Parathyroid adenoma (tissue), 2 donors: Measurements from ENCODE around the gene NXPH3.

Experiments used
- H2AFZ ChIP-seq: fragments of 300-600 bp; sonication (generic); one replicate; pipeline ENCODE4 v1.7.0; 2017; ENCODE audit warnings: antibody characterized with exemption, mild to moderate bottlenecking
- H3K27ac ChIP-seq: fragments of 300-600 bp; sonication (generic); one replicate; pipeline ENCODE4 v1.7.0; 2017
- H3K27me3 ChIP-seq: fragments of 300-600 bp; sonication (generic); one replicate; pipeline ENCODE4 v1.7.0; 2017; ENCODE audit warnings: low read length; ENCODE audit not compliant: control insufficient read depth, insufficient read depth
- H3K36me3 ChIP-seq: fragments of 300-600 bp; sonication (generic); one replicate; pipeline ENCODE4 v1.7.0; 2017; ENCODE audit warnings: low read length; ENCODE audit not compliant: control insufficient read depth, insufficient read depth
- H3K4me1 ChIP-seq: fragments of 300-600 bp; sonication (generic); one replicate; pipeline ENCODE4 v1.7.0; 2017; ENCODE audit warnings: control low read depth
- H3K4me2 ChIP-seq: fragments of 300-600 bp; sonication (generic); one replicate; pipeline ENCODE4 v1.7.0; 2017; ENCODE audit warnings: low read length
- H3K4me3 ChIP-seq: fragments of 300-600 bp; sonication (generic); one replicate; pipeline ENCODE4 v1.7.0; 2017; ENCODE audit warnings: low read depth, low read length
- H3K79me2 ChIP-seq: fragments of 300-600 bp; sonication (generic); one replicate; pipeline ENCODE4 v1.7.0; 2017; ENCODE audit warnings: control low read depth
- H3K9ac ChIP-seq: fragments of 300-600 bp; sonication (generic); one replicate; pipeline ENCODE4 v1.7.0; 2017; ENCODE audit warnings: mild to moderate bottlenecking
- H3K9me3 ChIP-seq: fragments of 300-600 bp; sonication (generic); one replicate; pipeline ENCODE4 v1.7.0; 2017; ENCODE audit warnings: low read length; ENCODE audit not compliant: control insufficient read depth
- CTCF ChIP-seq: fragments of 300-600 bp; sonication (generic); IDR thresholded peaks from one replicate; pipeline ENCODE4 v1.7.0; 2017; ENCODE audit warnings: antibody characterized with exemption, mild to moderate bottlenecking
- donor health status: primary hyperparathyroidism.

Gene NXPH3

GRCh38 chr17:49551221-49552069 is 24.2 kb upstream of the NXPH3 start:
- no peaks in the 10 kb centered on the region for H3K27me3 ChIP-seq
- no peak overlapping the region for H2AFZ ChIP-seq
- TF ChIP-seq CTCF: no peak
- no peaks in the 10 kb centered on the region for H3K4me1 ChIP-seq
- H3K36me3 ChIP-seq: no peaks in the 10 kb centered on the region
- no peak overlapping the region for H3K4me2 ChIP-seq
- no peak overlapping the region for H3K9ac ChIP-seq
- H3K27ac ChIP-seq: no peak overlapping the region
- H3K4me3 ChIP-seq: no peak overlapping the region
- H3K79me2 ChIP-seq: no peaks in the 10 kb centered on the region
- no peaks in the 10 kb centered on the region for H3K9me3 ChIP-seq

GRCh38 chr17:49552070-49552751 is 23.5 kb upstream of the NXPH3 start:
- Histone ChIP-seq H3K9me3 (no peaks in the 10 kb centered on the region), H2AFZ (no peak overlapping the region), H3K9ac (no peak overlapping the region), H3K27me3 (no peaks in the 10 kb centered on the region), H3K4me3 (no peak overlapping the region), H3K79me2 (no peaks in the 10 kb centered on the region), H3K4me1 (no peaks in the 10 kb centered on the region), H3K27ac (no peak overlapping the region), H3K4me2 (no peak overlapping the region), H3K36me3 (no peaks in the 10 kb centered on the region)
- no peak for TF ChIP-seq CTCF

GRCh38 chr17:49553676-49554335 is 21.9 kb upstream of the NXPH3 start:
- Histone ChIP-seq H2AFZ (no peak overlapping the region), H3K9ac (no peak overlapping the region), H3K79me2 (no peaks in the 10 kb centered on the region)

GRCh38 chr17:49554694-49555494 is 20.8 kb upstream of the NXPH3 start:
- no peaks in the 10 kb centered on the region for H3K9me3 ChIP-seq
- no peaks in the 10 kb centered on the region for H3K27me3 ChIP-seq
- no peak overlapping the region for H3K4me2 ChIP-seq
- H3K9ac ChIP-seq: no peak overlapping the region
- no peak overlapping the region for H3K27ac ChIP-seq
- no peaks in the 10 kb centered on the region for H3K79me2 ChIP-seq
- H3K4me1 ChIP-seq: no peaks in the 10 kb centered on the region
- no peak overlapping the region for H3K4me3 ChIP-seq
- TF ChIP-seq CTCF: no peak
- no peak overlapping the region for H2AFZ ChIP-seq
- H3K36me3 ChIP-seq: no peaks in the 10 kb centered on the region

More at GRCh38 chr17:49553676-49554335, 21.9 kb upstream of the NXPH3 start:
- Histone ChIP-seq H3K9me3 (no peaks in the 10 kb centered on the region), H3K4me1 (no peaks in the 10 kb centered on the region), H3K4me3 (no peak overlapping the region), H3K27ac (no peak overlapping the region), H3K27me3 (no peaks in the 10 kb centered on the region), H3K36me3 (no peaks in the 10 kb centered on the region), H3K4me2 (no peak overlapping the region)
- no peak for TF ChIP-seq CTCF
